Measurements from ENCODE around the gene BICD1. TPM values are rescaled to one million over a fixed set of nuclear protein-coding genes. Genes with fewer than 3 reads are reported as not detected.

Gene BICD1
- total and polyA plus RNA-seq, 2 donors (not counting 3 experiments of a cell fraction or from before 2014, with no cell fraction given): 12.2 to 51.0 TPM

DNA sequence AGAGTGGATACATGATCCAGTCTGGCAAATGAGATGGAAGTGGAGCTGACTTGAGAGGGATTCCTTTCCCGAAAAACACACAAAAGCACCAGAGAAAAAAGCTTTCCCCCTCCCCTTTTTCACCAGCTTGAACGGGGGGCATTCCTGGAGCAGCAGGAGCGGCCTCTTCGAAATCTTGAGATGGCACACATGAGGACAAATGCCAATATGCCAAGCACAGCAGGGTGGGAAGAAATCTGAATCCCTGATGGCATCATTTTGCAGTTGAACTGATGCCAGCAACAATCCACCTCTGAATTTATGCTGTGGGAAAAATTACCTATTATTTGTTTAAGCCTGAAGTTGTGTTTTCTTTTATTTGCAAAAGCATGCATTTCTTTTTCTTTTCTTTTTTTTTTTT, 29.7 kb upstream of the BICD1 start:
- no peak overlapping the region for H3K4me3 ChIP-seq (replicated peaks in 1 of 3; ENCODE audit: insufficient read depth in 1 of 3, low read depth in 1 of 3, low read length in 3 of 3)
- H3K4me2 ChIP-seq (ENCODE audit: insufficient read depth, low read length): no peak overlapping the region
- peaks cover 2 to 4% of the 10 kb centered on the region in 2 experiments for H3K27me3 ChIP-seq (ENCODE audit: control insufficient read depth in 2 of 2, insufficient read depth in 2 of 2, low read length in 2 of 2)
- H3K9ac ChIP-seq (replicated peaks; ENCODE audit: extremely low read depth, insufficient read depth, low read length): no peak overlapping the region
- H3K27ac ChIP-seq (ENCODE audit: insufficient read depth, low read depth, low read length): no peak overlapping the region
- FAIRE-seq: no peak
- H3K9me3 ChIP-seq (replicated peaks; ENCODE audit: control insufficient read depth, insufficient read depth, low read length): no peaks in the 10 kb centered on the region
- H3K36me3 ChIP-seq (ENCODE audit: control insufficient read depth in 2 of 2, extremely low read depth in 1 of 2, insufficient read depth in 2 of 2, low read length in 2 of 2): no peaks in the 10 kb centered on the region
- H3K79me2 ChIP-seq (ENCODE audit: control insufficient read depth, insufficient read depth, low read length): no peaks in the 10 kb centered on the region
- DNase-seq (ENCODE audit: low read depth, low spot score): no peak
- no TSS peak for BruUV-seq (replicated peaks)
- TF ChIP-seq, protein P1, sequence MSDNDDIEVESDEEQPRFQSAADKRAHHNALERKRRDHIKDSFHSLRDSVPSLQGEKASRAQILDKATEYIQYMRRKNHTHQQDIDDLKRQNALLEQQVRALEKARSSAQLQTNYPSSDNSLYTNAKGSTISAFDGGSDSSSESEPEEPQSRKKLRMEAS (IDR thresholded peaks at IDR 0.05; ENCODE audit: insufficient read depth, insufficient read length): no peak
- TF ChIP-seq GATA2 (IDR thresholded peaks at IDR 0.05; ENCODE audit: insufficient read depth, insufficient read length, low read depth, low read length) (no peak), EZH2 (IDR thresholded peaks at IDR 0.05; ENCODE audit: borderline replicate concordance, low read depth, low read length, severe bottlenecking) (no peak), FOS (IDR thresholded peaks at IDR 0.05; ENCODE audit: borderline replicate concordance, insufficient read depth, low read length) (no peak), POLR2A (IDR thresholded peaks at IDR 0.05; ENCODE audit: low read depth, low read length) (no peak), POLR2AphosphoS5 (IDR thresholded peaks at IDR 0.05; ENCODE audit: insufficient read depth, low read depth, low read length) (no peak), JUN (IDR thresholded peaks at IDR 0.05; ENCODE audit: borderline replicate concordance, insufficient read depth, insufficient read length, low read depth) (no peak), MYC (IDR thresholded peaks at IDR 0.05; ENCODE audit: low read depth, low read length) (no peak)
- TF ChIP-seq, protein P2, sequence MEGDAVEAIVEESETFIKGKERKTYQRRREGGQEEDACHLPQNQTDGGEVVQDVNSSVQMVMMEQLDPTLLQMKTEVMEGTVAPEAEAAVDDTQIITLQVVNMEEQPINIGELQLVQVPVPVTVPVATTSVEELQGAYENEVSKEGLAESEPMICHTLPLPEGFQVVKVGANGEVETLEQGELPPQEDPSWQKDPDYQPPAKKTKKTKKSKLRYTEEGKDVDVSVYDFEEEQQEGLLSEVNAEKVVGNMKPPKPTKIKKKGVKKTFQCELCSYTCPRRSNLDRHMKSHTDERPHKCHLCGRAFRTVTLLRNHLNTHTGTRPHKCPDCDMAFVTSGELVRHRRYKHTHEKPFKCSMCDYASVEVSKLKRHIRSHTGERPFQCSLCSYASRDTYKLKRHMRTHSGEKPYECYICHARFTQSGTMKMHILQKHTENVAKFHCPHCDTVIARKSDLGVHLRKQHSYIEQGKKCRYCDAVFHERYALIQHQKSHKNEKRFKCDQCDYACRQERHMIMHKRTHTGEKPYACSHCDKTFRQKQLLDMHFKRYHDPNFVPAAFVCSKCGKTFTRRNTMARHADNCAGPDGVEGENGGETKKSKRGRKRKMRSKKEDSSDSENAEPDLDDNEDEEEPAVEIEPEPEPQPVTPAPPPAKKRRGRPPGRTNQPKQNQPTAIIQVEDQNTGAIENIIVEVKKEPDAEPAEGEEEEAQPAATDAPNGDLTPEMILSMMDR (IDR thresholded peaks at IDR 0.05; ENCODE audit: extremely low read depth in 1 of 2, insufficient read depth in 1 of 2, low read depth in 1 of 2, low read length in 2 of 2): no peak
- dilution Hi-C loops (cut with MboI; ENCODE audit: extremely low pct_ligation_motif_present, low sequenced_read_pairs) (no loop called here), intact Hi-C loops (cut with micrococcal nuclease) (no loop called here)
- no peaks in the 10 kb centered on the region for H3K9me1 ChIP-seq (replicated peaks; ENCODE audit: control insufficient read depth, extremely low read depth, insufficient read depth, low read length)
- ChIA-PET POLR2A (no interaction called here), CTCF (interaction anchor here (1.1 to 2.1 kb wide), 2 partner anchors 16 to 18 kb away, joined by 3 to 12 read pairs; no protein-coding TSS in a partner anchor)
- H3K4me1 ChIP-seq (ENCODE audit: control insufficient read depth, extremely low read depth, insufficient read depth, low read length): no peaks in the 10 kb centered on the region
- H2AFZ ChIP-seq (ENCODE audit: low read depth, low read length): no peak overlapping the region
- no peaks in the 10 kb centered on the region for H4K20me1 ChIP-seq (replicated peaks; ENCODE audit: control insufficient read depth, extremely low read depth, insufficient read depth, low read length)
